HL-60 (cell line): ENCODE measurements around the gene TRPM2.

Source experiments
- DNase-seq, 2 experiments: peaks; one replicate each; pipeline ENCODE4 v3.0.0-alpha.2; 2010 to 2020; ENCODE audit warnings: low read depth in 1 of 2, low spot score in 1 of 2
- H3K27ac ChIP-seq: fragments of 250-450 bp; sonication (Bioruptor Pico); replicated peaks from 2 replicates; pipeline ENCODE4 v1.5.1; 2020; ENCODE audit warnings: mild to moderate bottlenecking, moderate library complexity
- H3K27me3 ChIP-seq: fragments of 250-450 bp; sonication (Bioruptor Pico); 2 replicates; pipeline ENCODE4 v1.5.1; 2021; ENCODE audit warnings: mild to moderate bottlenecking, moderate library complexity; ENCODE audit not compliant: insufficient read depth, poor library complexity, severe bottlenecking
- H3K4me3 ChIP-seq: replicated peaks from 2 replicates; pipeline ENCODE4 v1.5.1; 2011; ENCODE audit warnings: mild to moderate bottlenecking, control low read depth, low read length; ENCODE audit not compliant: insufficient read depth
- GABPA ChIP-seq: IDR thresholded peaks from 2 replicates; pipeline ENCODE4 v1.6.1; 2012; ENCODE audit warnings: low read depth
- POLR2AphosphoS5 ChIP-seq: IDR thresholded peaks from 2 replicates; pipeline ENCODE4 v1.6.1; 2012; ENCODE audit warnings: low read depth
- REST ChIP-seq: IDR thresholded peaks from 2 replicates; pipeline ENCODE4 v1.6.1; 2012; ENCODE audit warnings: low read depth; ENCODE audit not compliant: insufficient replicate concordance
- SPI1 ChIP-seq: IDR thresholded peaks from 2 replicates; pipeline ENCODE4 v1.6.1; 2012; ENCODE audit warnings: low read depth, mild to moderate bottlenecking, borderline replicate concordance
- TF ChIP-seq, protein P1 (sequence below): IDR thresholded peaks from one replicate; pipeline ENCODE4 v1.5.1; 2011; ENCODE audit warnings: low read length, control low read depth, inconsistent platforms; ENCODE audit not compliant: insufficient read depth

TRPM2 gene

GRCh38 chr21:44370786-44371410, 17.5 kb downstream of the TRPM2 start:
- Histone ChIP-seq H3K4me3 (no peak overlapping the region), H3K27me3 (no peaks in the 10 kb centered on the region), H3K27ac (no peak overlapping the region)
- TF ChIP-seq SPI1 (no peak), POLR2AphosphoS5 (no peak), REST (no peak), GABPA (no peak)
- TF ChIP-seq, protein P1, sequence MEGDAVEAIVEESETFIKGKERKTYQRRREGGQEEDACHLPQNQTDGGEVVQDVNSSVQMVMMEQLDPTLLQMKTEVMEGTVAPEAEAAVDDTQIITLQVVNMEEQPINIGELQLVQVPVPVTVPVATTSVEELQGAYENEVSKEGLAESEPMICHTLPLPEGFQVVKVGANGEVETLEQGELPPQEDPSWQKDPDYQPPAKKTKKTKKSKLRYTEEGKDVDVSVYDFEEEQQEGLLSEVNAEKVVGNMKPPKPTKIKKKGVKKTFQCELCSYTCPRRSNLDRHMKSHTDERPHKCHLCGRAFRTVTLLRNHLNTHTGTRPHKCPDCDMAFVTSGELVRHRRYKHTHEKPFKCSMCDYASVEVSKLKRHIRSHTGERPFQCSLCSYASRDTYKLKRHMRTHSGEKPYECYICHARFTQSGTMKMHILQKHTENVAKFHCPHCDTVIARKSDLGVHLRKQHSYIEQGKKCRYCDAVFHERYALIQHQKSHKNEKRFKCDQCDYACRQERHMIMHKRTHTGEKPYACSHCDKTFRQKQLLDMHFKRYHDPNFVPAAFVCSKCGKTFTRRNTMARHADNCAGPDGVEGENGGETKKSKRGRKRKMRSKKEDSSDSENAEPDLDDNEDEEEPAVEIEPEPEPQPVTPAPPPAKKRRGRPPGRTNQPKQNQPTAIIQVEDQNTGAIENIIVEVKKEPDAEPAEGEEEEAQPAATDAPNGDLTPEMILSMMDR, result no peak
- no peak for DNase-seq

- no peak for DNase-seq
- TF ChIP-seq REST (no peak), SPI1 (no peak), POLR2AphosphoS5 (no peak), GABPA (no peak)
- TF ChIP-seq, protein P1, result no peak
- H3K27me3 ChIP-seq, result no peaks in the 10 kb centered on the region
- H3K4me3 ChIP-seq, result no peak overlapping the region
- H3K27ac ChIP-seq, result no peak overlapping the region
Observed at GRCh38 chr21:44371596-44371995, 18.2 kb downstream of the TRPM2 start.

DNA sequence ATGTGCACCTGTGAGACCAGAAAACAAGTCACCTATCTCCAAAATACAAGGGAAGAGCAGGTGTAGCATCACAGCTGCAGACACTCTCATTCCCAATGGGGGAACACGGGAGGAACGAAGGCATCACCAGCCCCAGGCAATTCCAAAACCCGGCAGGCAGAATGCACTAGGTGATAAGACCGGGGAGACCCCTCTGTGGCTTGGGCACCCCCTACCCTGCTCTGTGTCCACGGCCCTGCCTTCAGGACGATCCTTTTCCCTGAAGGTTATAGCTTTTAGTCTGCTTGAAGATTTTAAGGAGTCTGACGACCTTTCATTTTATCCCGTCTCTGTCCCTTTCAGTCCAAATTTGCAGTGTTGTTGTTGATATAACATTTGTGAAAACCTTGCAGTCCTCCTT, 19.2 kb downstream of the TRPM2 start:
- TF ChIP-seq SPI1 (no peak), REST (no peak), GABPA (no peak), POLR2AphosphoS5 (no peak)
- TF ChIP-seq, protein P1, result no peak
- Histone ChIP-seq H3K27me3 (no peaks in the 10 kb centered on the region), H3K27ac (no peak overlapping the region; the same call in none of the 2 replicates), H3K4me3 (no peak overlapping the region)
- no peak for DNase-seq
